SK-N-SH (cell line): ENCODE measurements around the gene SMOC1. TPM values are rescaled to one million over a fixed set of nuclear protein-coding genes. Genes with fewer than 3 reads are reported as not detected.

Experiments used
- CTCF ChIA-PET: fragments of 300-600, 350-600 bp; formaldehyde crosslinking; extraction: SDS; loops from one replicate; lab custom pipeline; 2021; lab: Yijun Ruan, JAX
- POLR2A ChIA-PET: fragments of 350-600 bp; sonication (Branson Sonifier 250); formaldehyde crosslinking; extraction: SDS; loops from one replicate; lab custom pipeline; 2020; ENCODE audit warnings: antibody characterized with exemption, inconsistent platforms; lab: Yijun Ruan, JAX
- DNase-seq: peaks from one replicate; pipeline ENCODE4 v3.0.0; 2012
- H2AFZ ChIP-seq: fragments of 200-600 bp; sonication (generic); 2 replicates; pipeline ENCODE4 v1.8.1; 2016; ENCODE audit warnings: antibody characterized with exemption, mild to moderate bottlenecking, low read depth
- H3F3A ChIP-seq: fragments of 200-600 bp; sonication (generic); replicated peaks from 2 replicates; pipeline ENCODE3; 2016; ENCODE audit warnings: antibody characterized with exemption, mild to moderate bottlenecking; ENCODE audit not compliant: insufficient read depth
- H3K27ac ChIP-seq, 2 experiments: fragments of 200-500 bp in 1 of 2; fragments of 200-600 bp in 1 of 2; sonication (Bioruptor generic) in 1 of 2; sonication (generic), shearing (Covaris generic) in 1 of 2; 2 replicates each; pipeline versions ENCODE4 v1.5.1 to v1.6.1; 2014 to 2016; ENCODE audit warnings: low read depth in 2 of 2, inconsistent platforms in 1 of 2, low read length in 1 of 2, mild to moderate bottlenecking in 1 of 2, mixed read lengths in 1 of 2
- H3K27me3 ChIP-seq: fragments of 200-600 bp; sonication (generic), shearing (Covaris generic); 2 replicates; pipeline ENCODE4 v1.6.1; 2016; ENCODE audit warnings: mixed run types; ENCODE audit not compliant: insufficient read depth
- H3K36me3 ChIP-seq, 2 experiments: fragments of 200-500 bp in 1 of 2; fragments of 200-600 bp in 1 of 2; sonication (Bioruptor generic) in 1 of 2; sonication (generic) in 1 of 2; replicated peaks in 1 of 2; 2 replicates each; pipeline versions ENCODE3 to v1.5.1; 2014 to 2016; ENCODE audit warnings: low read length in 1 of 2, mild to moderate bottlenecking in 1 of 2; ENCODE audit not compliant: insufficient read depth in 2 of 2, control insufficient read depth in 1 of 2
- H3K4me1 ChIP-seq, 2 experiments: fragments of 200-500 bp in 1 of 2; fragments of 200-600 bp in 1 of 2; sonication (Bioruptor generic) in 1 of 2; sonication (generic), shearing (Covaris generic) in 1 of 2; 2 replicates each; pipeline versions ENCODE4 v1.5.1 to v1.6.1; 2014 to 2016; ENCODE audit warnings: low read depth in 1 of 2, low read length in 1 of 2, mixed run types in 1 of 2; ENCODE audit not compliant: insufficient read depth in 2 of 2, control insufficient read depth in 1 of 2
- H3K4me2 ChIP-seq: fragments of 200-600 bp; sonication (generic), shearing (Covaris generic); 2 replicates; pipeline ENCODE4 v1.6.1; 2017; ENCODE audit warnings: mixed run types
- H3K4me3 ChIP-seq, 2 experiments: fragments of 200-500 bp in 1 of 2; fragments of 200-600 bp in 1 of 2; sonication (Bioruptor generic) in 1 of 2; sonication (generic), shearing (Covaris generic) in 1 of 2; 2 replicates each; pipeline versions ENCODE4 v1.5.1 to v1.8.1; 2014 to 2016; ENCODE audit warnings: low read depth in 2 of 2, inconsistent platforms in 1 of 2, low read length in 1 of 2, mild to moderate bottlenecking in 1 of 2, mixed read lengths in 1 of 2, moderate library complexity in 1 of 2
- H3K79me2 ChIP-seq: fragments of 200-600 bp; sonication (generic); 2 replicates; pipeline ENCODE4 v1.8.1; 2017; ENCODE audit warnings: mild to moderate bottlenecking; ENCODE audit not compliant: insufficient read depth
- H3K9ac ChIP-seq: fragments of 200-600 bp; sonication (generic); 2 replicates; pipeline ENCODE4 v1.6.1; 2017; ENCODE audit warnings: mixed run types
- H3K9me2 ChIP-seq: fragments of 200-600 bp; sonication (generic); 2 replicates; pipeline ENCODE4 v1.6.1; 2017; ENCODE audit warnings: mixed run types
- H3K9me3 ChIP-seq: fragments of 200-600 bp; sonication (generic); 2 replicates; pipeline ENCODE4 v1.6.1; 2017; ENCODE audit warnings: mixed run types, mild to moderate bottlenecking, moderate library complexity
- H4K20me1 ChIP-seq: fragments of 200-600 bp; sonication (generic); 2 replicates; pipeline ENCODE4 v1.6.1; 2017; ENCODE audit warnings: mild to moderate bottlenecking, mixed run types; ENCODE audit not compliant: insufficient read depth
- CHD2 ChIP-seq: fragments of 150-350 bp; IDR thresholded peaks from 2 replicates; pipeline ENCODE4 v1.6.1; 2018; ENCODE audit warnings: low read length; ENCODE audit not compliant: partially characterized antibody
- ELF1 ChIP-seq: IDR thresholded peaks from 2 replicates; pipeline ENCODE4 v1.4.0; 2012
- EP300 ChIP-seq, 2 experiments: IDR thresholded peaks; 2 replicates each; pipeline versions ENCODE4 v1.4.0 to v1.6.1; 2012; ENCODE audit warnings: borderline replicate concordance in 1 of 2, low read depth in 1 of 2, low read length in 1 of 2
- FOSL2 ChIP-seq: IDR thresholded peaks from 2 replicates; pipeline ENCODE4 v1.4.0; 2012; ENCODE audit warnings: low read depth, mild to moderate bottlenecking, moderate library complexity, borderline replicate concordance
- FOXM1 ChIP-seq: IDR thresholded peaks from 2 replicates; pipeline ENCODE4 v1.4.0; 2012; ENCODE audit warnings: low read depth, mild to moderate bottlenecking
- GABPA ChIP-seq: IDR thresholded peaks from 2 replicates; pipeline ENCODE4 v1.4.0; 2012; ENCODE audit warnings: low read depth, mild to moderate bottlenecking
- GATA2 ChIP-seq: sonication (generic); formaldehyde crosslinking; IDR thresholded peaks from 2 replicates; pipeline ENCODE4 v1.5.0; 2020; ENCODE audit warnings: mild to moderate bottlenecking, missing genetic modification reagents
- JUND ChIP-seq: IDR thresholded peaks from 2 replicates; pipeline ENCODE4 v1.4.0; 2012
- MXI1 ChIP-seq: IDR thresholded peaks from 2 replicates; pipeline ENCODE4 v1.6.1; 2012; ENCODE audit warnings: mild to moderate bottlenecking, low read depth, low read length, improper control_type of control experiment
- POLR2AphosphoS5 ChIP-seq: IDR thresholded peaks from 2 replicates; pipeline ENCODE4 v1.6.1; 2012; ENCODE audit warnings: low read depth, low read length
- RFX5 ChIP-seq: IDR thresholded peaks from 2 replicates; pipeline ENCODE4 v1.6.1; 2012; ENCODE audit warnings: mild to moderate bottlenecking, improper control_type of control experiment, low read length
- RXRA ChIP-seq: IDR thresholded peaks from 2 replicates; pipeline ENCODE4 v1.4.0; 2012; ENCODE audit warnings: low read depth, mild to moderate bottlenecking, borderline replicate concordance
- SIN3A ChIP-seq: IDR thresholded peaks from 2 replicates; pipeline ENCODE4 v1.6.1; 2012; ENCODE audit warnings: low read depth, mild to moderate bottlenecking, low read length, moderate library complexity, borderline replicate concordance
- TCF12 ChIP-seq: IDR thresholded peaks from 2 replicates; pipeline ENCODE4 v1.4.0; 2012
- TEAD4 ChIP-seq: IDR thresholded peaks from 2 replicates; pipeline ENCODE4 v1.4.0; 2012; ENCODE audit warnings: mild to moderate bottlenecking, borderline replicate concordance; ENCODE audit not compliant: insufficient read depth
- YY1 ChIP-seq: IDR thresholded peaks from 2 replicates; pipeline ENCODE4 v1.4.0; 2012; ENCODE audit warnings: low read depth, mild to moderate bottlenecking
- WGBS: methylation state at CpG from one replicate; pipeline ENCODE4 v1.1.6; 2017; ENCODE audit warnings: low lambda C conversion rate; 5-methylcytosine and 5-hydroxymethylcytosine counted together
- polyA plus RNA-seq, 3 experiments: library from polyadenylated mRNA; depleted of rRNA; stranded (reverse); fragments of >200 nt; gene quantifications; 2 replicates each; pipeline ENCODE4 v1.2.3, GENCODE V29; 2012
- TF ChIP-seq, protein P1 (sequence below): IDR thresholded peaks from 2 replicates; pipeline ENCODE4 v1.6.1; 2012; ENCODE audit warnings: mild to moderate bottlenecking, low read depth, low read length, moderate library complexity
- TF ChIP-seq, protein P2 (sequence below): IDR thresholded peaks from 2 replicates; pipeline ENCODE4 v1.4.0; 2012; ENCODE audit warnings: low read depth, borderline replicate concordance
- TF ChIP-seq, protein P3 (sequence below): IDR thresholded peaks from 2 replicates; pipeline ENCODE4; 2012
- TF ChIP-seq, protein P4 (sequence below): IDR thresholded peaks from 2 replicates; pipeline ENCODE4 v1.4.0; 2012; ENCODE audit warnings: low read depth, borderline replicate concordance

SMOC1 gene
- polyA plus RNA-seq, 1 of the 3 experiments (the other 2 are of a cell fraction): not detected

DNA sequence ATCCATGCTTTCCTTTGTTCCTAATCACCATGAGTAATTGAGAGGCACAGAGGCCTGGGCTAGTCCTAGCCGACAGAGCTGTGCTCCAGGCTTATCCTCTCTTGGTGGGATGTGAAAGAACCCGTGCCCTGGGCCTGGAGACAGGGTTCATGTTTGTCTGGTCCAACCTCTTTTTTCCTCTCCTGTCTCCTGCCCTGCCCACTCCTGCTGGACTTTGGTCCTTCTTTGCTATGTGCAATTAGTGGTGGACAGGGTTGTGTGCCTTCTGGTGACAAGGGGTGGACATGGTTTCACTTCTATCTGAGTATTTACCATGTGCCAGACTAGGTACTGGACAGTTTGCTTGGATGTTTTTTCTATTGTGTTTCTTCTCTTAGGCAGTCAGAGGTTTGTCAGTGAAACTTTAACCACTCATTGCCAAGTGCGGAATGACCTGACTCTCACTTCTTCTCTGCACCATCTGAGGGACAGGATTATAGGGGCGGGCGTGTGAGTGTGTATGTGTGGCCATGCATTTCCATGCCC is 126.1 kb downstream of the SMOC1 start (continued):
- TF ChIP-seq MXI1 (no peak), GABPA (no peak), TEAD4 (no peak)
- TF ChIP-seq, protein P1, sequence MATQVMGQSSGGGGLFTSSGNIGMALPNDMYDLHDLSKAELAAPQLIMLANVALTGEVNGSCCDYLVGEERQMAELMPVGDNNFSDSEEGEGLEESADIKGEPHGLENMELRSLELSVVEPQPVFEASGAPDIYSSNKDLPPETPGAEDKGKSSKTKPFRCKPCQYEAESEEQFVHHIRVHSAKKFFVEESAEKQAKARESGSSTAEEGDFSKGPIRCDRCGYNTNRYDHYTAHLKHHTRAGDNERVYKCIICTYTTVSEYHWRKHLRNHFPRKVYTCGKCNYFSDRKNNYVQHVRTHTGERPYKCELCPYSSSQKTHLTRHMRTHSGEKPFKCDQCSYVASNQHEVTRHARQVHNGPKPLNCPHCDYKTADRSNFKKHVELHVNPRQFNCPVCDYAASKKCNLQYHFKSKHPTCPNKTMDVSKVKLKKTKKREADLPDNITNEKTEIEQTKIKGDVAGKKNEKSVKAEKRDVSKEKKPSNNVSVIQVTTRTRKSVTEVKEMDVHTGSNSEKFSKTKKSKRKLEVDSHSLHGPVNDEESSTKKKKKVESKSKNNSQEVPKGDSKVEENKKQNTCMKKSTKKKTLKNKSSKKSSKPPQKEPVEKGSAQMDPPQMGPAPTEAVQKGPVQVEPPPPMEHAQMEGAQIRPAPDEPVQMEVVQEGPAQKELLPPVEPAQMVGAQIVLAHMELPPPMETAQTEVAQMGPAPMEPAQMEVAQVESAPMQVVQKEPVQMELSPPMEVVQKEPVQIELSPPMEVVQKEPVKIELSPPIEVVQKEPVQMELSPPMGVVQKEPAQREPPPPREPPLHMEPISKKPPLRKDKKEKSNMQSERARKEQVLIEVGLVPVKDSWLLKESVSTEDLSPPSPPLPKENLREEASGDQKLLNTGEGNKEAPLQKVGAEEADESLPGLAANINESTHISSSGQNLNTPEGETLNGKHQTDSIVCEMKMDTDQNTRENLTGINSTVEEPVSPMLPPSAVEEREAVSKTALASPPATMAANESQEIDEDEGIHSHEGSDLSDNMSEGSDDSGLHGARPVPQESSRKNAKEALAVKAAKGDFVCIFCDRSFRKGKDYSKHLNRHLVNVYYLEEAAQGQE: no peak
- TF ChIP-seq, protein P2, sequence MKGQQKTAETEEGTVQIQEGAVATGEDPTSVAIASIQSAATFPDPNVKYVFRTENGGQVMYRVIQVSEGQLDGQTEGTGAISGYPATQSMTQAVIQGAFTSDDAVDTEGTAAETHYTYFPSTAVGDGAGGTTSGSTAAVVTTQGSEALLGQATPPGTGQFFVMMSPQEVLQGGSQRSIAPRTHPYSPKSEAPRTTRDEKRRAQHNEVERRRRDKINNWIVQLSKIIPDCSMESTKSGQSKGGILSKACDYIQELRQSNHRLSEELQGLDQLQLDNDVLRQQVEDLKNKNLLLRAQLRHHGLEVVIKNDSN: no peak
- TF ChIP-seq, all 33 proteins: peak for 0

DNA sequence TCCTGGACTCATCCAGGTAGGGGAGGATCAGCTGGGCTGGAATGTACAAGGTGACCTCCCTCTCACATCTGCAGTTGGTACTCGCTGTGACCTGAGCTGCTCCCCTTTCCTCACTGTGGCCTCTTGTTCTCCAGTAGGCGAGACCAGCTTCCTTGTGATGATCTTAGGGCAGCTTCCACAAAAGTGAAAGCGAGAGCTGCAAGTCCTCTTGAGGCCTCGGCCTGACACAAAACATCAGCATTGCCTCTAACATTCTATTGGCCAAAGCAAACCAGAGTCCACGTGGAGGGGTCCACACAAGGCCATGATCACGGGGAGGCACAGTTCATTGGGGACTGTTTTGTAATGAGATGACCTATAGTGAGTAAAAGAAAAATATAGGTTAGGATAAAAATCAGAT is 127.5 kb downstream of the SMOC1 start:
- H4K20me1 ChIP-seq: no peaks in the 10 kb centered on the region
- CTCF ChIA-PET: interaction anchor here (3.3 to 4.3 kb wide), 2 partner anchors 21 to 128 kb away, joined by 16 to 18 read pairs; partner anchors contain the start of gene SMOC1
- no peaks in the 10 kb centered on the region for H3K9me2 ChIP-seq
- no peaks in the 10 kb centered on the region for H3K9me3 ChIP-seq
- H3K9ac ChIP-seq: no peak overlapping the region
- TF ChIP-seq, protein P3, sequence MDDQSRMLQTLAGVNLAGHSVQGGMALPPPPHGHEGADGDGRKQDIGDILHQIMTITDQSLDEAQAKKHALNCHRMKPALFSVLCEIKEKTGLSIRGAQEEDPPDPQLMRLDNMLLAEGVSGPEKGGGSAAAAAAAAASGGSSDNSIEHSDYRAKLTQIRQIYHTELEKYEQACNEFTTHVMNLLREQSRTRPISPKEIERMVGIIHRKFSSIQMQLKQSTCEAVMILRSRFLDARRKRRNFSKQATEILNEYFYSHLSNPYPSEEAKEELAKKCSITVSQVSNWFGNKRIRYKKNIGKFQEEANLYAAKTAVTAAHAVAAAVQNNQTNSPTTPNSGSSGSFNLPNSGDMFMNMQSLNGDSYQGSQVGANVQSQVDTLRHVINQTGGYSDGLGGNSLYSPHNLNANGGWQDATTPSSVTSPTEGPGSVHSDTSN: no peak
- TF ChIP-seq, protein P1: no peak
- TF ChIP-seq ELF1: no peak
- no peak for TF ChIP-seq RFX5
- TF ChIP-seq YY1: no peak
- TF ChIP-seq GATA2 (CRISPR knock-in tag): no peak
- TF ChIP-seq MXI1: no peak
- TF ChIP-seq POLR2AphosphoS5: no peak
- TF ChIP-seq, protein P4, sequence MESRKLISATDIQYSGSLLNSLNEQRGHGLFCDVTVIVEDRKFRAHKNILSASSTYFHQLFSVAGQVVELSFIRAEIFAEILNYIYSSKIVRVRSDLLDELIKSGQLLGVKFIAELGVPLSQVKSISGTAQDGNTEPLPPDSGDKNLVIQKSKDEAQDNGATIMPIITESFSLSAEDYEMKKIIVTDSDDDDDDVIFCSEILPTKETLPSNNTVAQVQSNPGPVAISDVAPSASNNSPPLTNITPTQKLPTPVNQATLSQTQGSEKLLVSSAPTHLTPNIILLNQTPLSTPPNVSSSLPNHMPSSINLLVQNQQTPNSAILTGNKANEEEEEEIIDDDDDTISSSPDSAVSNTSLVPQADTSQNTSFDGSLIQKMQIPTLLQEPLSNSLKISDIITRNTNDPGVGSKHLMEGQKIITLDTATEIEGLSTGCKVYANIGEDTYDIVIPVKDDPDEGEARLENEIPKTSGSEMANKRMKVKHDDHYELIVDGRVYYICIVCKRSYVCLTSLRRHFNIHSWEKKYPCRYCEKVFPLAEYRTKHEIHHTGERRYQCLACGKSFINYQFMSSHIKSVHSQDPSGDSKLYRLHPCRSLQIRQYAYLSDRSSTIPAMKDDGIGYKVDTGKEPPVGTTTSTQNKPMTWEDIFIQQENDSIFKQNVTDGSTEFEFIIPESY: no peak
- no peak for TF ChIP-seq TCF12
- TF ChIP-seq FOXM1: no peak
- no peak for TF ChIP-seq SIN3A
- no peak for TF ChIP-seq FOSL2
- no peak for TF ChIP-seq CHD2
- TF ChIP-seq JUND: no peak
- no peak for TF ChIP-seq RXRA
- TF ChIP-seq EP300 (IDR thresholded peaks at IDR 0.05; ENCODE audit: borderline replicate concordance in 1 of 2, low read depth in 1 of 2, low read length in 1 of 2): no peak
- no peaks in the 10 kb centered on the region for H3K79me2 ChIP-seq
- H3F3A ChIP-seq: no peaks in the 10 kb centered on the region
- H3K4me3 ChIP-seq: no peak overlapping the region
- no peaks in the 10 kb centered on the region for H3K36me3 ChIP-seq
- 28% methylated on average over 6 of the region's 6 CpGs for WGBS
- POLR2A ChIA-PET: no interaction called here
- no peak overlapping the region for H3K27ac ChIP-seq
- H3K27me3 ChIP-seq: no peaks in the 10 kb centered on the region
- no peak for DNase-seq
- no peak overlapping the region for H2AFZ ChIP-seq
- H3K4me2 ChIP-seq: no peak overlapping the region
- peaks cover 0 to 14% of the 10 kb centered on the region in 2 experiments; a peak in 1 of 4 replicates for H3K4me1 ChIP-seq
